ENCODE data around the gene FAM200B.

- no peak for TF ChIP-seq CTCF (IDR thresholded peaks at IDR 0.05; ENCODE audit: poor library complexity)
- no peak for TF ChIP-seq EZH2phosphoT487 (IDR thresholded peaks at IDR 0.05; ENCODE audit: low read depth, severe bottlenecking, unreplicated experiment)
- no peak for TF ChIP-seq EZH2 (IDR thresholded peaks at IDR 0.05; ENCODE audit: borderline replicate concordance)
Measured at GRCh38 chr4:15652841-15653240, 28.8 kb upstream of the FAM200B start.

Measured in hepatocyte (in vitro differentiated cells).